Measurements from ENCODE around the gene PHETA1.

PHETA1 gene

GRCh38 chr12:111368788-111369495, at the start of gene PHETA1:
Gene PHETA1, minus strand, starts transcription at chr12:111369095. Its CDS starts 5,668 bp downstream, at chr12:111363427.
- DNase-seq (ENCODE audit: low spot score): peak; percentile 80

DNA sequence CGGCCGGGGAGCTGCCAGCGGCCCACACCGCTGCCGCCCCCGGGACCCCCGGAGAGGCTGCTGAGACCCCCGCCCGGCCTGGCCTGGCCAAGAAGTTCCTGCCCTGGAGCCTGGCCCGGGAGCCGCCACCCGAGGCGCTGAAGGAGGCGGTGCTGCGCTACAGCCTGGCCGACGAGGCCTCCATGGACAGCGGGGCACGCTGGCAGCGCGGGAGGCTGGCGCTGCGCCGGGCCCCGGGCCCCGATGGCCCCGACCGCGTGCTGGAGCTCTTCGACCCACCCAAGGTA, 49.6 kb upstream of the PHETA1 start:
- DNase-seq (ENCODE audit: low spot score): no peak

DNA sequence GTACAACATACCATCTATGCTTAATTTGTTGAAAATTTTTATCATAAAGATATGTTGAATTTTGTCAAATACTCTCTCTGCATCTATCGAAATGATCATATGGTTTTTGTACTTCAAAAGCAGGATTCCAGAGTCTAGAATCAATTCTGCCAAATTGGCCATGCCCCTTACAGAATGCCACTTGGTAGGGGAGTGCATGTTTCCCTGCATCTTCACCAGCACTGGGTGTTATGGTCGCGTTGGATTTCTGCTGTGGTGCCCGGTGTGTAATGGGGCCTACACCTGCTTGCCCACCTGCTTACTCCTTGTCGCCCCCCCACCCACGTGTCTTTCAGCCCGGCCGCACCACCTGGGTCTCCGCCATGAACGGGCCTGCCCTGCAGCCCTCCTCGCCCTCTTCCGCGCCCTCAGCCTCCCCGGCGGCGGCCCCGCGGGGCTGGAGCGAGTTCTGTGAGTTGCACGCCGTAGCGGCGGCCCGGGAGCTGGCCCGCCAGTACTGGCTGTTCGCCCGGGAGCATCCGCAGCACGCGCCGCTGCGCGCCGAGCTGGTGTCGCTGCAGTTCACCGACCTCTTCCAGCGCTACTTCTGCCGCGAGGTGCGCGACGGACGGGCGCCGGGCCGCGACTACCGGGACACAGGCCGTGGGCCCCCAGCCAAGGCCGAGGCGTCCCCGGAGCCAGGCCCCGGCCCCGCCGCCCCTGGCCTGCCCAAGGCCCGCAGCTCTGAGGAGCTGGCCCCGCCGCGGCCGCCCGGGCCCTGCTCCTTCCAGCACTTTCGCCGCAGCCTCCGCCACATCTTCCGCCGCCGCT, 49.1 kb upstream of the PHETA1 start:
- no peak for DNase-seq (ENCODE audit: low spot score)

- DNase-seq (ENCODE audit: low spot score): no peak
Measured at GRCh38 chr12:111417290-111417689, 48.4 kb upstream of the PHETA1 start.

- DNase-seq (ENCODE audit: low spot score): no peak
Measured at GRCh38 chr12:111414711-111415252, 45.9 kb upstream of the PHETA1 start.

- DNase-seq (ENCODE audit: low spot score): peak; percentile 79
Measured at GRCh38 chr12:111413442-111414086, 44.7 kb upstream of the PHETA1 start.

DNA sequence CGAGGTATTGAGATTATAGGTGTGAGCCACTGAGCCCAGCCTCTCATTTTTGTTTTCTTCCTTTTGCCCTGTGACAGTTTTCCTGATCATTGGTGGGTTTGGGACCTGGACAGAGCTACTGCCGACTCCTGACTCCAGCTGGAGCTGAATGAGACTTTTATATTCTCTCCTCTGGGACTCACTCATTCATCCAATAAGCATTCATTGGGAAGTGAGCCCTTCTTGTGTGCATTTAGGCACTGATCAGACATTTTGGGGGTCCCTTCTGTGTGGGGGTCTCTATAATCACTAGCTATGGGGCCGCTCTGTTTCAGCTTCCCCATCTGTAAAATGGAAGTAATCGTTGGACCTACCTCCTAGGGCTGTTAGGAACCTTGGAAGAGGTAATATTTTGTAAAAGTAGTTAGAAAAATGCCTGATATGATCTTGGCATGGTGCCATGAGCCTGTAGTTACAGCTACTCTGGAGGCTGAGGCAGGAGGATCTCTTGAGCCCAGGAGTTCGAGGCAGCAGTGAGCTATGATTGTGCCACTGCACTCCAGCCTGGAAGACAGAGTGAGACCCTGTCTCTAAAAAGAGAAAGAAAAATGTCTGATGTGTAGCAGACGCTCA, 44.0 kb upstream of the PHETA1 start:
- DNase-seq (ENCODE audit: low spot score): no peak

DNA sequence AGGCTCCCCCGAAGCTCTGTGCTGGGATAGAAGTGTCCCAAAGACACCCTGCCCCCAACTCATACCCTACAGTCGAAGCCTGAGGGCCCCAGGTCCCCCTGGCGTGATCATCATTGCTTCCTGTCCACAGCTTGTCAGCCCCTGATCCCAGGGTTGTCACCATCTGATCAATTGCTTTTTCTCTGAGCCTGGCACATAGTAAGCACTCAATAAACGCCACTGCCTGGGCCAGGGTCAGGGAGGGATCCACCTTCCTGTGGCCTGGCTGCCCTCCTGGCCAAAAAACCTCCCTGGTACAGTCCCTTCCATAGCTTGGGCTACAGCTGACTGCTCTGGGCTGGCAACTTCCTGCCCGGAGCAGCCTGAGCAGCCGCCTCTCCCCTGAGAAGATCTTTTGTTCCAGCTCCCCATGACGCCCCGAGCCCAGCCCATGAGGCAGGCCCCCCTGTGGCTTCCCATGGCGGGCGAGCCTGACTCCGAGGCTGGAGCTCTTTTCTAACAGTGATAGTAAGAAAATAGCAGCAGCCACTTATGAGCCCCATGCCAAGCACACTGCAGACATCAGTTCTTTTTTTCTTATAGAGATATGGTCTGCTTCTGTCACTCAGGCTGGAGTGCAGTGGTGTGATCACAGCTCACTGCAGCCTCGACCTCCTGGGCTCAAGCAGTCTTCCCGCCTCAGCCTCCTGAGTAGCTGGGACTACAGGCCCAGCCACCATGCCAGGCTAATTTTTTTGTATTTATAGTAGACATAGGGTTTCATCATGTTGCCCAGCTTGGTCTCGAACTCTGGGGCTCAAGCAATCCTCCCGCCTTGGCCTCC, 43.3 kb upstream of the PHETA1 start:
- DNase-seq (ENCODE audit: low spot score): no peak

DNA sequence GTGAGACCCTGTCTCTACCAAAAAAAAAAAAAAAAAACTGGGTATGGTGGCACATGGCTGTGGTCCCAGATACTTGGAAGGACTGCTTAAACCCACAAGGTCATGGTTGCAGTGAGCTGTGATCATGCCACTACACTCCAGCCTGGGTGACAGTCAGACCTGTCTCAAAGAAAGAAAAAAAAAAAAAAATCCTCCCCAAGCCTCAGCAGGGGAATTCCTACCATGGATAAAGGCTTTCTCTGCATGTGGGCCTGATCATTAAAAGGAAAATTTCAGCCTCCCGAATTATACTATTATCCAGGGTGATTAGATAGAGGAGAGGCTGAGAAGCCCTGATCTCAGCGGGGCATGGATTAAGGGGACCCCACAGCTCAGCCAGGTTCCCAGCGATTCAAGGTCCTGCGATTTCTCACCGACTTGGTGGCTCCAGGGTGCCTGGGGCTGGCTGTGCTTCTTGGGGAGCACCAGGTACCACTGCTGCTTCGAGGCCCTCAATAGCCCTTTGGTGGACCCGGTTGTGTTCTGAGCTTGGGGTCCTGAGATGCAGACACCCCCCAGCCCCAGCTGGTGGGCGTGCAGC, 42.4 kb upstream of the PHETA1 start:
- DNase-seq (ENCODE audit: low spot score): no peak

DNA sequence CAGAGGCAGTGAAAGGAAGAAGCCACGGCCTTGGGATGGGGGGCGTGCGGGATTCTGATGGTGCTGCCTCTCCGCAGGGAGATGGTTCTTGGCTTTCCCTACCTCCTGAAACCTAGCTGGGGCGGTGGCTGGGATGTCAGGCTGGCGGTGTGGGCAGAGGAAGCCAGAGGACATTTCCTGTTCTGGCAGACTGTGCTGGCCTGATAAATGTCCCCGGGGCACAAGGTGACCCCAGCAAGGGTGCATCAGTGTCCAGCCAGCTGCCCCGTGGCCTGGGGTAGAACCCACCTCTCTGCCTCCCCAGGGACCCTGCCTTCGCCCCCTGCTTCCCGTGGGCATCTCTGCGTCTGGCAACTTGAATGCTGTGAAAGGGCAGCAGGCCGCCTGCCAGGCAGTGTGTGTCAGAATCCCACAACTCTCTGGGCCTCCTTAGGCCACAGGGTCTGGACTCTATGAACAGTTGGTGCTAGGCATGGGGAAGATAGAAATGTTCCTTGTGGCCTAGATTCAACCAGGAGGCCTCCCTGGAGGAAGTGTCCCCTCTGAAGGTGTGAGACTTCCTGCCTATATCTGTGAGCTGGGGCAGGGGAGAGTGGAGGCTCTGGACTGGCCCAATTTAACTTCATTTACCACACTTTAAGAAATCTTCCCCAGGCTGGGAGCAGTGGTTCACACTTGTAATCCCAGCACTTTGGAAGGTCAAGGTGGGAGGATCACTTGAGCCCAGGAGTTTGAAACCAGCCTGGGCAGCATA, 41.7 kb upstream of the PHETA1 start:
- DNase-seq (ENCODE audit: low spot score): no peak

DNA sequence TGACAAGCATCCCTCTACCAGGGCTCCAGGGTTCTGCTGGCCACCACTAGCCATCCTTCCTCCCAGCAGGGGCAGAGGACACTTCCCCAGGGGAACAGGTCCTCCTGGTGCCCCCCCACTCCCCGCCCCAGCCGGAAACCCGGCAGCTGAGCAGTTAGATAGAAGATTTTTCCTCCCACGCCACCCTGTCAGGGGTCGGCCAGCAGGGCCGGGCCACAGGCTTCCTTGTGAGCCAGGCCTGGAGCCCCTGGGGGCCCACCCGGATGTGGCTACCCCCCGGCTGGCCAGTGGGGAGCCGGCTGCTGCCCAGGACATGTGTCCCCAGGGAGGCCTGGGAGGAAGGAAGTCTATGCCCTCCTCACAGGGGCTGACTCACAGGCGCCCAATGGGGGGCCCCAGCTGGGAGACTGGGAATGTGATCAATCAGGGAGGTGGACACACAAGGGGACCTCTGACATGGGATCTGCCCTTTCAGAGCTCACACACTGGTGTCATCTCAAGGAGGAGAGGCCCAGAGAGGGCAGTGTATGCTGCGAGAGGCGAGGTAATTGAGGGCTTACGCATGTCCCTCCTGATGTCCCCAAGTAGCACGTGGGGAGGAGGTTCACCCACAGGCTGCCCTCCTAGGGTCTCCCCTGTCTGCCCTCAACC, 41.0 kb upstream of the PHETA1 start:
- DNase-seq (ENCODE audit: low spot score): peak; percentile 54

- DNase-seq (ENCODE audit: low spot score): no peak
Measured at GRCh38 chr12:111409403-111409779, 40.5 kb upstream of the PHETA1 start.

GRCh38 chr12:111408686-111409402, 39.9 kb upstream of the PHETA1 start:
- no peak for DNase-seq (ENCODE audit: low spot score)

DNA sequence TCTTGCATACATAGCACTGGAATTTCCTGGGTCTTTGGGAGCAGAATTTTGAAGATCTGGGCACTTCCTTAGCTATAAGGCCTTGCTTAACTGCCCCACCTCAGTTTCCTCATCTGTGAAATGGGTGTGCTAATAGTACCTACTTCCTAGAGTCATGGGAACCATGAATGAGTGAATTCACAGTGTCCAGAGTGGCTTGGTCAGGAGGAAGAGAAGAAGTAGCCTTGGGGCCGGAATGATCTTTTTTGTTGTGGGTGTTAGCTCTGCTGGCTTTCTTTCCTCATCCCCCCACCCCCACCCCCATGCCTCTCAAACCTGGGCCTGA, 39.2 kb upstream of the PHETA1 start:
- DNase-seq (ENCODE audit: low spot score): no peak

DNA sequence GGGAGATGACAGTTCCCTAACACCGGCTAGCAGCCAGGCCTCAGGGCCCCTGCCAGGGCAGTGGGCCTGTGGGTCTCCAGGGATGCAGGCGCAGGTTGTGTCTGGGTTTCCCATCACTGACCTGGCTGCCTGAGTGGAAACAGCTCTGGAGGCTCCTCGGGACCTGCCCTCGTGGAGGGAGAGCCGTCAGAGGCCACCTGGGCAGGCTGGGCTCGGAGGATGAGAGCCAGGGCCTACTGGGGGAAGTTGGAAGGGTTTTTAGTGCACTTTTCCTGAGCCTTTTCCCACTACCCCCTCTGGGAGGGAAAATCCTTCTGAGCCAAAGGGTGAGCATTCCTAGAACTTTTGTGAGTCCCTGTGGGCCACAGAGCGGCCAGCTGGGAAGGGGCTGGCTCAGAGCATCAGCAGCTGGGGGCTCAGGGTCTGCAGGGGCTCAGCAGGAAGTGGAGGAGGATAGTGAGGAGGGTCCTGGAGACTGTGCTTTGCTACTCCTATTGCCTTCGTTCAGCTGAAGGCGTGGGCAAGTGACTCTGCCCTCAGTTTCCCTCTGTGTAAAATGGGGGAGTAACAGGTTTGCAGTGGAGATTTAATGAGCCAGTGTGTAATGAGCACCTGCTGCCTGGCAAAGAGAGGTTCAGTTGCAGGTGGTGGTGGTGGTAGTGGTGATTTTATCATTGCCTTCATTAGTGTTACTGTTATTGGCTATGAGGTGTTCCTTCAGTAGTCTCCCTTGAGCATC, 38.7 kb upstream of the PHETA1 start:
- no peak for DNase-seq (ENCODE audit: low spot score)

DNA sequence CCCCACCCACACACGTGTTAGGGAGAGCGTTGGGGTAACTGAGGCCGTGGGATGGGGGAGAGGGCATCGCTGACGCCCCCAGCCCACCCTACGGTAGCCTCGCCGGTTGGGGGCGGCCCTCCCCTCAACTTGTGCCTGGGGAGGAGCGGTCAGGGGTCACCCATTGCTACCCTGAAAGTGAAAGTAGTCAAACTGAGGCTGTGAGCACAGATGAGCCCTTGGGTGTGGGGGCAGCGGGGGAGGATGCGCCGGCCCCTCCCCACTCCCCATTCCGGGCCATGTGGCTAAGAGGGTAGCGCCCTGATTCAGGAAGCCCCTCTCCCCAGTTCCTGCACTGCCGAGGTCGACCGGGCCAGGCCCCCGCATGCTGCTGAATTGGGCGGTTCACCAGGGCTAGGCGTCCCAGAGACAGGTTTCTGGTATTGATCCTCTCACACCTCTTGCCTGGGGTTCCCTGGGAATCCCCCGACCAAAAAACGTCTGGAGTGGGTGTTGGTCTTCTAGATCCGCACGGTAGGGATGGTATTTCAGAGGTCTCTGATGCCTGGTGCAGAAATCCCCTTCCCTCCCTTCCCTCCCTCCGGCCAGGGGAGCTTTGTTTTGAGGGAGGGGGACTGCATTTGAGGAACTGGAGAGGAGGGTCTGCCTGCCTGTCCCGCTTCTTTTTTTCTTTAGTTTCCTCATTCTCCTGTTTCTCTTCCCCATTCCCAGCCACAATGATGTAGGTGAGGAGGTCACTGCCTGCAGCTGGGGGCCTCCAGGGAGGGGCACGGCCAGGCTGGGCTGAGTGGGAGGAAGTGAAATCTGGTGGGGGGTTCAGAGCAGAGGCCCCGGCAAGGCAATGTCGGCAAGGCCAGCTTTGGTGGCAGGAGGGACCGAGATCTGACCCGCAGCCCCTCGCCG, 37.8 kb upstream of the PHETA1 start:
- no peak for DNase-seq (ENCODE audit: low spot score)

DNA sequence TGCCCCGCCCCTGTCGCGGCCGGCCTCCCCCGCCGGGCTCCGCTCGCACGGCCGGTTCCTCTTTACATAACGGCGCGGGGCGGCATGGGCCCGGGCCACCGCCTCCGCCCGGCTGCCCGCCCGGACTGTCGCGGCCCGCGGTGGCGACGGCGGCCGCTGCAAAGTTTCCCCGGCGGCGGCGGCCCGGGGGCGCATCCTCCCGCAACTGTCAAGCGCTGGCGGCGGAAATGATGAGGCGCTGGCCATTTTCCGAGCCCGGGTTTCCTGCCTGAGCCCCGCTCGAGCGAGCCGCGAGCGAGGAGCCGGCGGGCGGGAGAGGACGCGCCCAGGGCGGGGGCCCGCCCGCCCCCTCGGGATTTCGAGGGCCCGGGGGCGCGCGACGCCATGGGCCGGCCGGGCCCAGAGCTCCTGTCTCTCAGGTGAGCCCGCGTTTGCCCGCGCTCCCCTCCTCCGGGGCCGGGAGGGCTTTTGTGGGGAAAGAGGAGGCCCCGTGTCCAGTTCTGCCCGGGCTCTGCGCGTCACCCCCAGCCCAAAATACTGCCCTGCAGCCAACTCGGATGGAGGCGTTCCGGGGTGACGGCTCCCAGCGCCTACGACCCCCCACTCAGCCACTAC, 37.1 kb upstream of the PHETA1 start, which contains the start of gene SH2B3:
Gene SH2B3, plus strand, starts transcription at position 65 of the 615 bp plus-strand sequence. CDS start 12,223 bp downstream, outside the sequence.
- no peak for DNase-seq (ENCODE audit: low spot score)
